ENCODE data around the gene TNPO1.
"Not testable (repeated sequence)": the region's sequence is repeated elsewhere in the genome, so short reads cannot be mapped to it uniquely, and the experiment has no call there.

The TNPO1 gene

DNA sequence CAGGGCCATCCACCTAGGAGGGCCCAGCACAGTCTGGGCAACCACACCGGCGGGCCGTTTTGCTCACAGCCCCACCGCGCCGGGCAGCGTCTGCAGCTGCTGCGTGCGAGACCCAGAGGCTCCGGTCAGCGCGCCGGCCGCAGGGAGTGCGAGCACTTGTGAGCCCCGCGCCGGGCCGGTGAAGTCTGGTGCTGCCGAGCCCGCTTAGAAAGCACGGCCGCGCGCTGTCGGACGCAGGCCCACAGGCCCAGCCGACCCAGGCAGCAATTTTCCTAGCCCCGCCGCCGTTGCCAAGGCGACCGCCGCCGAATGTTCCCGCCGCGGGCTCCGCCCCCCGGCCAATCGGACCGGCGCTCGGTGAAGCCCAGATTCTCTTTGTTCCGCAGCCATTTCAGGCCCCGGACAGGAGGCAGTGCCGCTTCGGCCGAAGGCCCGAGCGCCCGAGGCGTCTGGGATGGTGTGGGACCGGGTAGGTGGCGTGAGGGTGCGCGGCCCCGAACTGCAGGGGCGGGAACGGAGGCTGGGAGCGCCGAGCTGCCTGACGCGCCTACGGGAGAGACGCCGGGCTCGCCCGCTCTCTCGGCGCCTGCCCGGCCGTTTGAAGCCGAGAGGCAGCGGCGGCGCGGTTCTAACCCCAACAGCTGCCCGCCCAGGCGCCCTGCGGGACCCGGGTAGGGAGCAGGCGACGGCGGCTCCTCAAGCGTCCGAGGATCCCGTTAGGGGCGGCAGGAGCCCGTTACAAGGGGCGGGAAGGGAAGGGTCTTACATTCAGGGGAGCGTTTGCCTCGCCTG, at the start of gene TNPO1:
TNPO1 (plus strand) TSS at position 378 of the 792 bp plus-strand sequence; CDS start at position 455, 77 bp downstream.
- DNase-seq = peak; percentile 85

DNA sequence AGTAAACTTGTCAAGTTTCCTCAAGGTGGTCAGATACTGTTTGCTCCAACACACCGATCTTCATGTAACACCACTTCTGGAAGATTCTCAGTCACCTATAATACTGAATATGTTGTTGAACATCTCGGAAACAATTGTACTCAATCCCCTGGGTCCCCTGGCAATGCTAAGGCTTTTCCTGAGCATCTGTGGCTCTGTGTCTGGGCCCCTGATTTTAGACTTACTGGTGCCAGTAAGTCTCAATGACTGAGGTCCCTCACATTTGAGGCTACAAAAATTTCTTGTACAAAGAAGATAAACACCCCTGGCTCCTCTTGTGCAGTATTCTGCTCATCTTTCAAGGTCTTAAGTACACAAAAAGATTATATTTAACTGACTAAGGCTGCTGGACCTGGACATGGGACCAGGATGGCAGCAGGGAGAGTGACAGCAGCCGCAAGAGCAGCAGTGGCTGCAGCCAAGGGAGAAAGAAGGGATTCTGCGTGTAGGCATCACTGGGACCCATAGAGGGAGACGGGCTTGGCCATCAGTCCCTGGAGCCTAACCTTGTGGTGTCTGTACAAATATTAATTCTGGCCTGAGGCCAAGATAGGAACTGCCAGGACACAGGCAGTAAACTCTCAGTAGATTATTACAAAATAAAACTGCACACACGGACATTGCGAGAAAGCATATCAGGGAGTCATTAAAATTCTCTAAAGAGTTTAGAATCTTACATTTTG, 49.0 kb upstream of the TNPO1 start:
- DNase-seq = no peak

DNA sequence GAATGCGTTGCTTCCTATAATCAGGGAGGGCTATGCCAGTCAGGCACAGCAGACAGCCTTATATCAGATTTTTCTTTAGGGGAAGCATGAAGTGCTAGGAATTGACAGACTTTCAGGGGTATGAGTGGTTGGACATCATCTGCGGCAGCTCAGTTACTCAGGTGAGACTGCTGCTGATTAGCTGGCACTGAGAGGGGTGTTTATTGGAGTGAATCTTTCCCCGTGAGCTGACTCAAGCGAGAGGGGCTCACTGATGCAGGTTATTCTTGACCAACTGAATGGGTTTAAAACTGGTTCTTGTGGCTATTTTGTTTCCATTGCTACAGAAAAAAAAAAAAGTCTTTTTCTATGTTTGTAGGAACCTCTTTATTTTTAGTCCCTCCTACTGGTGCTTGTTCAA, 46.2 kb upstream of the TNPO1 start:
- no peak for DNase-seq

DNA sequence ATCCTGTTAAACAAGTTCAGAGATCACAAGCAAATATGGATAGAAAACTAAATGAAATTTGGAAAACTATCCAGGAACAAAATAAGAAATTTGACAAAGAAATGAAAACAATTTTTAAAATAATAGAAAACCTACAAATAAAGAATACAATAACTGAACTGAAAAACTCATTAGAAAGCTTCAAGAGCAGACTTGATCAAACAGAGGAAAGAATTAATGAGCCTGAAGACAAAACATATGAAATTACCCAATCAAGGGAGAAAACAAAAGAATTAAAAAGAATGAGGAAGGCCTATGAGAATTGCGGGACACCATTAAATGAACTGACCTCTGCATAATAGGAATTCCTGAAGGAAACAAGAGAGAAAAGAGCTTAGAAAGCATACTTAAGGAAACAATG, 39.8 kb upstream of the TNPO1 start:
- no peak for DNase-seq

DNA sequence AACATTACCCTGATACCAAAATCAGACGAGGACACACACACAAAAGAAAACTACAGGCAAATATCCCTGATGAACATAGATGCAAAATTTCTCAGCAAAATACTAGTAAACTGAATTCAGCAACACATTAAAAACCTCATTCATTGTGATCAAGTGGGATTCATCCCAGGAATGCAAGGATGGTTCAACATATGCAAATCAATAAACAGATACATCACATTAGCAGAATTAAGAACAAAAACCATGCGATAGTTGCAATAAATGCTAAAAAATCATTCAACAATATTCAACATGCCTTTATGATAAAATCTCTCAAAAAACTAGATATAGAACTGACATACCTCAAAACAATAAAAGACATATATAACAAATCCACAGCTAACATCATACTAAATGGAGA, 36.9 kb upstream of the TNPO1 start:
- no peak for DNase-seq

DNA sequence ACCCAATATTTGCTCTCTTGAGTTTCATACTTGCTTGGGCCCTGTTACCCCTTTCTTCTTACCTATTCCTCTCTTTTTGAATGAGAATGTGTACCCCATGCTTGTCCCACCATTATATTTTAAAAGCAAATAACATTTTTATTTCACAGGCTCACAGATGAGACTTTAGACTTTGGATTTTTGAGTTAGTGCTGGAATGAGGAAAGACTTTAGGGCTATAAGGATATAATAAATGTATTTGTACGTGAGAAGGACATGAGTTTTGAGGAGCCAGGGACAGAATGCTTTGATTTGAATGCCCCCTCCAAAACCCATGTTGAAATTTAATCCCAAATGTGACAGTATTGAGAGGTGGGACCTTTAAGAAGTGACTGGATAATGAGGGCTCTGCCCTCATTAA, 33.1 kb upstream of the TNPO1 start:
- DNase-seq = no peak

DNA sequence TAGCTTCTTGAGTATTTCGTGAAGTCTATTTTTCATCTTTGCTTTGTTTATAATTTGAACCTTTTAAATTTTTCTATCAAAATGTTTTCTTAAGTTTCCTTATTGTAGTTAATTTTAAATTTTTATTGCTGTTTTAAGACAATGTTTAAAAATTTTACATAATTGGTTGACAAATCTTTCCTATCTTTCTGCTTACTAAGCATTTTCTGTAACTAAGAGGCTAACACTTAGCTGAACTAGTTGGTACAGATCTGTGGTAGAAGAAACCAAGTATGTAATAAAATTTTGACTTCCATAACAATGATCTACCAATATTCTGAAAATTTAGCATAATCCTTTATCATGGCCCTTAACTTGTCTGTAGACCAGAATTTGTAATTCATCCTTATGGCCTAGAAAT, 32.3 kb upstream of the TNPO1 start:
- no peak for DNase-seq

DNA sequence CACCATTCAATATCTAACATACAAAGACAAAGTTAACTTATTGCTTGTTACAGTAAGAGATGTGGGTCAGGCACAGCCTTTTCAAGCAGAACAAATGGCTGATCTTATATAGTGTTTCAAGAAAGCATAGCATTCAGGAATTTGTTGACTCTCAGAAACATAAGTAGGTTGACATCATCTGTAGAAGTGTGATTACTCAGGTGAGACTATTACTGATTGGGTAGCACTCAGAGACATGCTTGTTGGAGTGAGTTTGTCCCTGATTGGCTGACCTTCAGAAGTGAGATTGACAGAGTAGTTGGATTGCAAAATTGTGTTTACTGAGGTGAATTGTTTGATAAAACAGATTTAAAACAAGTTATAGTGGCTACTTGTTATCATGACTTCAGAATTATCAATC, 30.7 kb upstream of the TNPO1 start:
- no peak for DNase-seq

DNA sequence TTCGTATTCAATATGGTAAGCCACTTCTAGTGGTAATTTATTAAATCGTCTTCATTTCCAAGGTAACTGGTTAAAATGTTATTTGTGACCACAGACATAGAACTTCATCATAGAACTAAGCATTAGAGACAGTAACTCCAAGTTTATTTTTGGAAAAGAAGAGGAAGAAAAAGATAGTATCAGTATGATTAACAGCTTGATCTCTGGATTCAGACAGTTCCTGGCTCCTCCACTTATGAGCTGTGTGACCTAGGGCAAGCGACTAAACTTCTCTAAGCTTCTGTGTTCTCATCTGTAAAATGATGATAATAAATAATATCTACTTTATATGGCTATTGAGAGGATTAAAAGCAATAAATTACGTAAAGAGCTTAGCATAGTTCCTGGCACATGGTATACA, 29.8 kb upstream of the TNPO1 start:
- no peak for DNase-seq

DNA sequence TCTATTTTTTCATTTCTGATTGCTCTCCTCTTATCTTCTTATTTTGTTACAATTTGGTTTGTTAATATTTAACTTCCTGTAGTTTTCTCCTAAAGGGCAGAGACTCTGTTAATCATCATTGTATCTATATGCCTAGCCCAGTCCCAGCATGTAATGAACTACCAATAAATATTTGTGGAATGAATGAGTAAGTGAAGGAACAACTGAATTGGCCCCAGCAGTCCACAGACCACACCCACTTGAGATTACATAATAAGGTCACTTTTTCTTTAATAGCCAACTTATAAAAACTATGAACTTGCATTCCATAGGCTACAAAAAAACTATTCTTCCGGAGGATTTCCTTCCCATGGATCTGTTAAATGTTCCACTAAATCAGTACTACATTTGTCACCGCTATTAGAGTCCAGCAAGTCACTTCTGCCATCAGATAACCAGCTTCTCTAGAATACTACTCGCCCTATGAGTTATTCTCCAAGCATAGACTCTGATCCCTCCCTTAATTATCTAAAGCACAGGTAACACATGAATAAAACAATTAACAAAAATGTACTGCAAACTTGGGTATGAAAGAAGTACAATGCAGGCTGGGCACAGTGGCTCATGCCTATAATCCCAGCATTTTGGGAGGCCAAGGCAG, 27.5 kb upstream of the TNPO1 start:
- no peak for DNase-seq

DNA sequence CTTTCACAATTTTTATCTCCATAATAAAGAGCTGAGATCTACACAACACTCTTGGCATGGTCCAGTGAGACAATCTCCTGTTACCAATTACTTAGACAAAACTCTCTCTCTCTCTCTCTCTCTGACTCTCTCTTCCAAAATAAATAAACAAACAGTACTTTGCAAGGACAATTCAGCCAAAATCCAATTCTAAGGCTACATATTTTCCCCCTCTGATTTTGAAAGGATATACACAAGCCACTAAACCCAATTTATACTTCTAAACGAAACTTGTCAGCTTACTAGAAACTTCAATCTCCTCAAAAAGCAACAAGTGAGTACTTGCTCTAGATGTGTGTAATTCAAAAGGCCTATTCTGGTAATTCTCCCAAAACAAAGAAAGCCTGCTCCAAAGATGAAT, 26.3 kb upstream of the TNPO1 start:
- no peak for DNase-seq

DNA sequence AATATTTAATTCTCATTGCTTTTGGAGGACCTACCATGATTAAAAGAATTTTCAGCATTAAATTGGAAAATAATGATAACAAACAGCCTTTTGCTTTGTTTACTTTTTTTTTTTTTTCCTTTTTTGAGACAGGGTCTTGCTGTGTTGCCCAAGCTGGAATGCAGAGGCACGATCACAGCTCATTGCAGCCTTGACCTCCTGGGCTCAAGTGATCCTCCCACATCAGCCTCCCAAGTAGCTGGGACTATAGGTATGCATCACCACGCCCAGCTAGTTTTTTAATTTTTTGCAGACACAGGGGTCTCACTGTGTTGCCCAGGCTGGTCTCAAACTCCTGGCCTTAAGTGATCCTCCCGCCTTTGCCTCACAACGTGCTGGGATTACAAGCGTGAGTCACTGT, 23.8 kb upstream of the TNPO1 start:
- not testable (repeated sequence) for DNase-seq

DNA sequence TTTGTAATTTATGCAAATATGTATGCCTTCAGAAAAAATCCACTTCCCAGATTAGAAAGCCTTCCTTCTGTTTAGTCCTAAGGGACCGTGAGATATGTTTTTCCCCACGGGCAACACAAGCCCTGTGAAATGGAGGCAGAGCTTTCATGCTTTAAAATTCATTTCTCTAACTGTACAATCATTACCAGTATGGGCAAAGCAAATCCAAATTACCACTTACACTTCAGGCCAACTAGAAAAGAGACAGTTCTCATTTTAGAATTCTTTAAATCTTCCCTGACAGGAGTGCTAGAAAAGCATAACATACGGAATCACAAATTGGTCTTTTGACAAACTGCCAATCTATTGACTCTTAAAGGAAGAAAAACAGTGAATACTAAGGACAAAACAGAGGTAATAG, 20.5 kb upstream of the TNPO1 start:
- no peak for DNase-seq

DNA sequence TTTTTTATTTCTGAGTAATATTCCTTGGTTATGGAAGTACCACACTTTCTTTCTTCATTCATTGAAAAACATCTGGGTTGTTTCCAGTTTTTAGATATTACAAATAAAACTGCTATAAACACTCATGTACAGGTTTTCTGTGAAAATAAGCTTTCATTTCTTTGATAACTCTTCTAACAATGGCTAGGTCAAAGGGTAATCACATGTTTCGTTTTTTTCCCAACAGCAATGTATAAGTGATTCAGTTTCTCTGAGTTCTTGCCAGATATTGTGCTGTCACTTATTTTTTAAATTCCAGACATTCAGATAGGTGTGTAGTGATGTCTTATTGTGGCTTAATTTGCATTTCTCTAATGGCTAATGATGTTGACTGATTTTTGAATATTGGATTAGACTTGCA, 16.7 kb upstream of the TNPO1 start:
- DNase-seq = no peak

DNA sequence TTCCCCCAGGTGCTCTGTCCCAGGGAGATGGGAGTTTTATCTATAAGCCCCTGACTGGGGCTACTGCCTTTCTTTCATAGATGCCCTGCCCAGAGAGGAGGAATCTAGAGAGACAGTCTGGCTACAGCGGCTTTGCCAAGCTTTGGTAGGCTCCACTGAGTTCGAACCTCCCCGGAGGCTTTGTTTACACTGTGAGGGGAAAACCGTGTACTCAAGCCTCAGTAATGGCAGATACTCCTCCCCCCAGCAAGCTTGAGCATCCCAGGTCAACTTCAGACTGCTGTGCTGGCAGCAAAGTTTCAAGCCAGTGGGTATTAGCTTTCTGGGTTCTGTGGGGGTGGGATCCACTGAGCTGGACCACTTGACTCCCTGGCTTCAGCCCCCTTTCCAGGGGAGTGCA, 7.8 kb upstream of the TNPO1 start:
- not testable (repeated sequence) for DNase-seq

DNA sequence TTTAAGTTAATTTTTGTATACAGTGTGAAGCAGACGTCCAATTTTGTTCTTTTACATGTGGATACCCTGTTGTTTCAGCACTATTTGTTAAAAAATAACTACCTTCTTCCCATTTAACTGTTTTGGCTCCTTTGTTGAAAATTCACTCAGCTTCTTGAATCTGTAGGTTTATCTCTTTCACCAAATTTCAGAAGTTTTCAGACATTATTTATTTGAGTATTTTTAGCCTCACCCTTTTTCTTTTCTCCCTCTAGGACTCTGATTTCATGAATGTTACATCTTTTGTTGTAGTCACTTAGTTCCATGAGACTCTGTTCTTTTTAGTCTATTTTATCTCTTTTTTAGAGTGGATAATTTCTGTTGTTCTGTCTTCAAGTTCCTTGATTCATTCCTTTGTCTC, 4.6 kb upstream of the TNPO1 start:
- no peak for DNase-seq

DNA sequence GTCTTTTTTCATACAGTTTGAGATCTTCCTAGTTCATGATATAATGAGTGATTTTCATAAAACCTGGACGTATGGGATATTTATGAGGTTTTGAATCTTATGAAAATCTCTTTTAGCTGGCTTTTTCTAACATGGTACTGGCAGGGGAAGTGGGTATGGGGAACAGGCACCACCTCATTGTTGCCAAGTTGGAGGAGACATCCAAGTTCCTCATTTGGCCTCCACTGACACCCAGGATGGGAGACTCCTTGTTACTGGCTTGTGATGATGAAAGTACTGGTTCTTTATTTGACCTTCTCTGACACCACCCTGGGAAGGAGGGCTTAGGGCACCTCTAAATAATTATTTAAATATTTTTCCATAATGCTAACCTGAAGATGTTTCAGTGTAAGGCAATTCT, 4.0 kb upstream of the TNPO1 start:
- no peak for DNase-seq

DNA sequence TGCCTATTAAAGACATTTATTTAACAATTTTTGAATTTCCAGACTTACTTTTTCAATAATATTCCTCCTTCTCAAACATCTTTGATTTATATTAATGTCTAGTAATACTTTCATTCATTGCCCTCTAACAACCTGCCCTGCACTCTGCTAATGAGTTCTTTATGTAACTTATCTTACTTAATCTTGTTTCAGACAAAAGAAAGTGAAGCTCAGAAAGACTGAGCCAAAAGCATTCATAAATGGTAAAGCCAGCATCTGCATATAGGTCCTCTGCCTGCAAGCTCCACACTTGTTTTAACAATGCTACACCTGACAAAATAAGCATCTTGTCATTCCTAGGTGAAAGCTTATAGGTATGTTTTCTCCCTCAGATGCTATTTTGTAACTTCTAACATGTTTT, 2.4 kb upstream of the TNPO1 start:
- DNase-seq = no peak

DNA sequence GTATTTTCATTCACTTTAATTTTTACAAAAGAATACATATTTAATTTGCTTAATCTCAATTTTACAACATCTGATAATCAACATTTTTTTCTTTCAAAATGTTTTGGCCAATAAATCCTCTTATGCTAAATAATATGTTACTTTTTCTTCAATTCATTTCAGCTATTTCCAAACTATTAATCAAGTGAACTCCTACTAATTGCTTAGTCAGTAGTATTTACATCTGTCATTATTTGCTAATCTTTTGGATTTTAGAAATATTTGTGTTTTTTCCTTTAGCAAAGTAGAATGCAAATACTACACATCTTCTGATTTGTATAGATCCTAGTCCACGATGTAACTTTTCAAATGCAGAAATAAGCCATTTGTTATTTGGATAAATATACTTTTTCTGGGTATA, 1.6 kb upstream of the TNPO1 start:
- DNase-seq = no peak

DNA sequence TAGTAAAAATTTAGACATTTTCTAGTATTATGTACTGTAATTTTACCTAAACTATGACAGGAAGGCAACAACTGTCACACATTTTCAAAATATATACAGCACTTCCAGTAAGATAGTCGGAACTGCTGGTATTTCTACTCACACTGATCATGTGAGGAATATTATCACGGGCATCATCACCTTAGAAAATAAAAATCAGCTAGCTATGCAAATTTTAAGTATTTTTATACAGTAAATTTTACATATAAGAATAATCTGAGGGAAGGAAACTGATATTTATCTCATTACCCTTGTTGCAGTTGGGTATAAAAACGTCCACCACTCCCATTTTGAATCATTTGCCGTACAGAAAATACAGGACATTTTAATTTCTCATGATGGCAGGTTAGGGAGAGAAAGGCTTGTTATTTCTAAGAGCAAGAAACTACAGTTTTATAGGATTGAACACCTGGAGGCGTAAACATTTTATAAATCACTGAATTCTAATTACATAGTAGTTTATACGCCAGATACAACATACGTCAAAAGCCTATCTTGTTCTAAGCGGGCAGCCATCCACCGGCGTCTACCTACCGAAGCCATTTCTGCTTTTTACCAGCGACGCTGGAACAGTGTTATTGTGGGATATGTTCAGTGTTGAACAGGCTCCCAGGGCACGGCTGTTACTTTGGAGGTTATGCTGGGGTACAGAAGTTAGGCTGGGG, 729 bp upstream of the TNPO1 start:
- DNase-seq = peak; percentile 85

DNA sequence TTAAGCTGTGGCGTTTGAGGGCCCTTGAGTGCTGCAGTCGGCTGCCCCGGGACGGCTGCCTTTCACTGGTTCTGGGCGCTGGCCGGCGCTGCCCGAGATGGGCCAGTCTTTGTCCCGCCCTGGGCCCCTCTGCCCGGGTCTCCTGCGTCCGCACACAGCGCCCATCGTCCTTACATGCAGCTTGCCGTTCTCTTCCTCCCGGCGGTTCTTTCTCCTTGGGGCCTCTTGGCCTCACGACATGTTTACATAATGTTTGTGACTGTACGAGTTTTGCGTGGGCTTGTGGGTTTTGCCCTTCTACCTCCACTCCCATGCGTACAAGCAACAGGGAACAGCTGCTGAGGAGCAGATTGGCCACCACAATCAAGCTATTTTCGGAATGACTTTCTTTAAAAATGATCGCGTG, 618 bp downstream of the TNPO1 start:
- DNase-seq = peak; percentile 17

DNA sequence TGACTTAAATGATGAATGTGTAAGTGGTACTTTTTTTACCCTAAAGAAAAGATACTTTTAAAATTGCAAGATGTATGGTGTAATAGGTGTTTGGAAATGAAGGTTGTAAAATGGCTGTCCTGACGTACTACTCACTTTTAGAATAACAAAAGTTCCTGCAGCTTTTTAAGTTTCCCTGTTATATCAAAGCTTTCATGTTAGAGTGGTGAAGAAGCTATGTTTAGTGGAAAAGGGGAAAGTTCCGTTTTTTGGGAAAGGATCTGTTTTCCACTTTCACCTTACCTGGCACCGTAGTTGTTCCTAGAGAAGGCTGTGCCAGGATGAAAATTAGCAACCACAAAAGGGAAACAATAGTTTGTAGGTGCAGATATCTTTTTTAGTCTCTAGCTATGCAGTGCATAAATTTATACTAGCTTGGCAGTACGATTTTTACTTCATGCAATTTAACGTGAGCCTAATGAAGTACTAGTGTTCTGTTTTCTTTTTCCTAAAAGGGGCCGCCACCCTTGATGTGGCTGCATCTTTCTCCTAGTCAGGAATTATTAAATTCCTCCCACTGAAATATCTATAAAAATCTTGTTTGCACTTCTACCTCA, 1.3 kb downstream of the TNPO1 start:
- peak; percentile 24 for DNase-seq
